K562 (cell line): ENCODE results near the gene KIF3A. TPM values are rescaled to one million over a fixed set of nuclear protein-coding genes. Genes with fewer than 3 reads are reported as not detected.
A peak's percentile ranks its signal among the peaks of the same experiment; 100 is the strongest.

Source experiments
- CC2D1A ChIP-seq: fragments of 450-650 bp; IDR thresholded peaks from 2 replicates; pipeline ENCODE4 v1.6.1; 2017; ENCODE audit warnings: mild to moderate bottlenecking
- CUX1 ChIP-seq: fragments of 200-800 bp; sonication (Bioruptor generic); IDR thresholded peaks from 2 replicates; pipeline ENCODE4 v1.6.1; 2016; ENCODE audit warnings: missing genetic modification characterization, missing compliant biosample characterization
- DPF2 ChIP-seq: fragments of 450-650 bp; IDR thresholded peaks from 2 replicates; pipeline ENCODE4 v1.6.1; 2016
- FOXP4 ChIP-seq: sonication (generic); formaldehyde crosslinking; IDR thresholded peaks from 2 replicates; pipeline ENCODE4 v1.8.0; 2022; ENCODE audit warnings: mild to moderate bottlenecking, missing genetic modification reagents, borderline replicate concordance
- HDAC2 ChIP-seq: fragments of 450-650 bp; IDR thresholded peaks from 2 replicates; pipeline ENCODE4 v1.6.1; 2016; ENCODE audit warnings: mild to moderate bottlenecking
- KDM1A ChIP-seq, 2 experiments: fragments of 450-650 bp; IDR thresholded peaks; 2 replicates each; pipeline ENCODE4 v1.6.1; 2016; ENCODE audit warnings: mild to moderate bottlenecking in 2 of 2
- MTA2 ChIP-seq: fragments of 450-650 bp; IDR thresholded peaks from 2 replicates; pipeline ENCODE4 v1.6.1; 2016; ENCODE audit warnings: low read depth
- NONO ChIP-seq, 2 experiments: fragments of 200-400 bp in 1 of 2; fragments of 450-650 bp in 1 of 2; formaldehyde crosslinking in 1 of 2; IDR thresholded peaks; 2 replicates each; pipeline ENCODE4 v1.6.1; 2017; ENCODE audit warnings: low read depth in 2 of 2, mild to moderate bottlenecking in 2 of 2, moderate library complexity in 2 of 2, low read length in 1 of 2
- PHB ChIP-seq: fragments of 250-450 bp; sonication (Bioruptor Pico); IDR thresholded peaks from 2 replicates; pipeline ENCODE4 v1.5.0; 2021
- RBBP5 ChIP-seq: fragments of 200-600 bp; sonication (generic); IDR thresholded peaks from 2 replicates; pipeline ENCODE4 v1.6.1; 2012; ENCODE audit warnings: borderline replicate concordance, mild to moderate bottlenecking, low read length, control low read depth, inconsistent platforms; ENCODE audit not compliant: insufficient read depth, poor library complexity, severe bottlenecking
- RCOR1 ChIP-seq, 2 experiments: IDR thresholded peaks; 2 replicates each; pipeline ENCODE4 v1.6.1; 2012; ENCODE audit warnings: low read depth in 2 of 2, low read length in 2 of 2, borderline replicate concordance in 1 of 2, improper control_type of control experiment in 1 of 2
- SMARCE1 ChIP-seq: fragments of 450-650 bp; IDR thresholded peaks from 2 replicates; pipeline ENCODE4 v1.7.1; 2016; ENCODE audit warnings: mild to moderate bottlenecking
- SRSF3 ChIP-seq: fragments of 200-400 bp; formaldehyde crosslinking; IDR thresholded peaks from 2 replicates; pipeline ENCODE4 v1.6.1; 2016; ENCODE audit warnings: mild to moderate bottlenecking, low read length, moderate library complexity; ENCODE audit not compliant: insufficient read depth
- STAT5A ChIP-seq: IDR thresholded peaks from 2 replicates; pipeline ENCODE4 v1.6.1; 2012; ENCODE audit warnings: low read length, inconsistent platforms, borderline replicate concordance
- TEAD4 ChIP-seq, 2 experiments: sonication (generic) in 1 of 2; formaldehyde crosslinking in 1 of 2; IDR thresholded peaks; 2 replicates each; pipeline versions ENCODE4 v1.6.1 to v1.8.0; 2012 to 2022; ENCODE audit warnings: borderline replicate concordance in 1 of 2, inconsistent platforms in 1 of 2, low read length in 1 of 2, mild to moderate bottlenecking in 1 of 2, missing genetic modification reagents in 1 of 2
- U2AF1 ChIP-seq: fragments of 200-400 bp; formaldehyde crosslinking; optimal IDR thresholded peaks from 2 replicates; pipeline ENCODE3; 2017; ENCODE audit warnings: mild to moderate bottlenecking, low read depth, low read length, moderate library complexity
- ZFPM2 ChIP-seq: fragments of 250-450 bp; sonication (Bioruptor Pico); IDR thresholded peaks from 2 replicates; pipeline ENCODE4 v1.5.1; 2022; ENCODE audit warnings: mild to moderate bottlenecking
- ZNF263 ChIP-seq: sonication (generic); formaldehyde crosslinking; IDR thresholded peaks from 2 replicates; pipeline ENCODE4 v1.8.0; 2022; ENCODE audit warnings: mild to moderate bottlenecking, missing genetic modification reagents, borderline replicate concordance
- ZNF740 ChIP-seq, 3 experiments: fragments of 200-800 bp in 1 of 3; sonication (Bioruptor generic) in 1 of 3; sonication (generic) in 1 of 3; formaldehyde crosslinking in 1 of 3; IDR thresholded peaks; 2 replicates each; pipeline versions ENCODE4 v1.6.1 to v1.8.0; 2016 to 2022; ENCODE audit warnings: mild to moderate bottlenecking in 2 of 3, missing compliant biosample characterization in 2 of 3, missing genetic modification characterization in 2 of 3, missing genetic modification reagents in 1 of 3
- polyA plus RNA-seq, 8 experiments: library from polyadenylated mRNA; depleted of rRNA in 4 of 8; stranded (reverse) in 5 of 8; unstranded in 3 of 8; fragments of >200 nt; fragmentation: Nextera tagmentation in 2 of 8; fragmentation: Illumina TruSeq in 1 of 8; extraction: Ambion mirVana in 2 of 8; extraction: Trizol in 1 of 8; gene quantifications; 2 replicates each; pipeline versions ENCODE4 v1.2.1 to v1.2.3, GENCODE V29; 2011 to 2014; ENCODE audit warnings: inconsistent platforms in 1 of 8, missing spikeins in 1 of 8
- total RNA-seq, 7 experiments: library from RNA; depleted of rRNA in 6 of 7; stranded (reverse); fragments of >200 nt in 6 of 7; fragmentation: Illumina TruSeq in 2 of 7; extraction: Trizol in 2 of 7; gene quantifications; 2 replicates each; pipeline versions ENCODE4 v1.2.1 to v1.2.3, GENCODE V29; 2011 to 2021; ENCODE audit warnings: low replicate concordance in 1 of 7

Gene KIF3A
- total and polyA plus RNA-seq, 9 of the 15 experiments (the other 6 are each of a cell fraction or from before 2014, with no cell fraction given): 1.5 to 7.8 (median 6.0) TPM

- TF ChIP-seq HDAC2 (peak; percentile 57; the same call in 1 of the 2 replicates), ZNF263 (CRISPR knock-in tag) (peak; percentile 28; the same call in 1 of the 2 replicates), MTA2 (peak; percentile 45), PHB (no peak), TEAD4 (IDR thresholded peaks at IDR 0.05; ENCODE audit: low read length) (peak; percentile 61), TEAD4 (CRISPR knock-in tag; IDR thresholded peaks at IDR 0.05; ENCODE audit: borderline replicate concordance) (no peak), U2AF1 (no peak), DPF2 (peak; percentile 73), RBBP5 (no peak), RCOR1 (IDR thresholded peaks at IDR 0.05; ENCODE audit: borderline replicate concordance in 1 of 2, low read depth in 2 of 2, low read length in 2 of 2) (peak in 1 of 2 experiments; percentile 25; a peak in 1 of 4 replicates), STAT5A (0 out of 2 replicates have a peak, but pooled peaks have one; percentile 8), CC2D1A (no peak), FOXP4 (CRISPR knock-in tag) (no peak), SRSF3 (no peak), KDM1A (IDR thresholded peaks at IDR 0.05) (no peak), CUX1 (no peak), SMARCE1 (peak; percentile 67), ZFPM2 (no peak), NONO (IDR thresholded peaks at IDR 0.05; ENCODE audit: low read depth in 2 of 2, low read length in 1 of 2) (no peak), ZNF740 (CRISPR knock-in tag; IDR thresholded peaks at IDR 0.05) (no peak), ZNF740 (tag; IDR thresholded peaks at IDR 0.05) (no peak)
Measured at GRCh38 chr5:132773601-132774355, 36.4 kb upstream of the KIF3A start (continued).
